Smooth muscle cell of bladder (primary cell): ENCODE data around the gene KLHL33. TPM values are rescaled to one million over a fixed set of nuclear protein-coding genes. Genes with fewer than 3 reads are reported as not detected.

Source experiments
- total RNA-seq: library from RNA; depleted of rRNA; stranded (reverse); fragments of >200 nt; gene quantifications from 2 replicates; pipeline ENCODE4 v1.2.3, GENCODE V29; 2014

KLHL33 gene
- total RNA-seq = 0.14 and 0.18 TPM in 2 replicates

GRCh38 chr14:20435582-20436362 is at the start of gene KLHL33:
TSS of gene KLHL33 (minus strand) at chr14:20436166. CDS start at chr14:20435811, 355 bp downstream.

DNA sequence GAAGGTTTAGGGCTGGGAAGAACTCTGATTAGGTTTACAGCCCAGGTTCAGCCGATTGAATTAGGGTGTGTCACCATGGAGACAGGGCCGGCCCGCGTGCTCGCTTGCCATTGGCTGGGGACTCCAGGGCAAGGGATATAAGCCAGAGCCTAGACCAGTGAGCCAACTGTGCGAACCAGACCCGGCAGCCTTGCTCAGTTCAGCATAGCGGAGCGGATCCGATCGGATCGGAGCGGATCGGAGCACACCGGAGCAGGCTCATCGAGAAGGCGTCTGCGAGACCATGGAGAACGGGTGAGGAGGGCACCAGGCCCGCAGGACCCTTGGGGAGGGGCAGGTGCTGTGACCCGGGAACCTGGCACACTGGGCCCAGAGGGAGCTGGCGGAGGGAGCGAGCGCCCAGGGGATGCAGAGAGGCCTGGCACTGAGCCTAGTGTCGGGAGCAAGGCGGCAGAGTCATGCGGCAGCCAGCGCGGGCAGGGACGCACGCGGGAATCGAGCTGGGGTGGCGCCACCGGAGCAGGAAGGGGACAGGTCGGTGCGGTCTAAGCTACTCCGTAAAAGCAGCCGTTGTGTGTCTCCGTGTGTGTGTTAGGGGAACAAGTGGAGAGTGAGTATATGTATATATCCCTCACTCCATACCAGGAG is 33.4 kb upstream of the KLHL33 start, which contains the start of gene PNP:
Gene PNP (plus strand): TSS at position 165 of the 648 bp plus-strand sequence. CDS start 119 bp downstream, at position 284.

DNA sequence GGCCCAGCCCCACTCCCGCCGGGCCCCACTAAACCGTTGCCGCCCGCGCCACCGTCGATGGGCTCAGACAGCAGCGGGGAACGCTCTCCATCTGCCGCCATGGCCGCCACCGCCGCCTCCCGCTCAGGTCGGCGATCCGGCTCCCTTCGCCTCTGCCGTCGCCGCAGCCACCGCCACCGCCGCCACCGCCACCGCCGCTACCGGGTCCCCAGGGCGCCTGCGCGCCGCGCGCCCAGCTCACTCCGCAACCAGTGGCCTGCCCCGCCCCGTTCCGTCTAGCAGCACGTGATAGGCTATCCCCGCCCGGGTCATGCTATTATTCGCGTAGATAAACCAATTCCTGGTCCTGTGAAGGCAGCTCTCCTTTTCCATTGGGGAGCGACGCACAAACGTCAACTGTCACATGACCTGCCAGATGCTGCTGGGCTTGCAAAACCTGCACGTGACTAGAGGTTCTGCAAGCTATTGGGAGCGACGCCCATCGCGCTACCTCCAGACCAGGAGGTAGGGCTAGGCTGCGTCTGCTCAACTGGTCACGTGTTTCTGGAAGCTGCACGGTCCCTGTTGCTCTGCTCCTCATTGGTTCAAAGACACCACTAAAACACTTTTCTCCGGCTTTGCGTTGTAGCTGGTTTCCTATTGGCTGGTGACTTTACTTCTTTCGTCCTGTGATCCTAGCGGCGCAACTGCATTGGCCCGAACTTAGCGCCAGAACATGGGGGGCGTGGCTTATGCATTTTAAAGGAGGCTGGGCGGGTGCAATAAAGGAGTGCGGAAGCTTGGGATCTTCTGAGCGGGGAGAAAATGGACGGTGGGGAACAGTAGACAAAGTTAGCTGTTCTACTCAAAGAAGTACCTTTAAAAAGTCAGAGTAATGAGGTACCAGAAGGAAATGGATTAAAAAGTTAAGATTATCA is 25.5 kb upstream of the KLHL33 start, which contains the start of gene PIP4P1:
Gene PIP4P1 (minus strand): TSS at position 210 of the 917 bp plus-strand sequence. CDS start 109 bp downstream, at position 101.

DNA sequence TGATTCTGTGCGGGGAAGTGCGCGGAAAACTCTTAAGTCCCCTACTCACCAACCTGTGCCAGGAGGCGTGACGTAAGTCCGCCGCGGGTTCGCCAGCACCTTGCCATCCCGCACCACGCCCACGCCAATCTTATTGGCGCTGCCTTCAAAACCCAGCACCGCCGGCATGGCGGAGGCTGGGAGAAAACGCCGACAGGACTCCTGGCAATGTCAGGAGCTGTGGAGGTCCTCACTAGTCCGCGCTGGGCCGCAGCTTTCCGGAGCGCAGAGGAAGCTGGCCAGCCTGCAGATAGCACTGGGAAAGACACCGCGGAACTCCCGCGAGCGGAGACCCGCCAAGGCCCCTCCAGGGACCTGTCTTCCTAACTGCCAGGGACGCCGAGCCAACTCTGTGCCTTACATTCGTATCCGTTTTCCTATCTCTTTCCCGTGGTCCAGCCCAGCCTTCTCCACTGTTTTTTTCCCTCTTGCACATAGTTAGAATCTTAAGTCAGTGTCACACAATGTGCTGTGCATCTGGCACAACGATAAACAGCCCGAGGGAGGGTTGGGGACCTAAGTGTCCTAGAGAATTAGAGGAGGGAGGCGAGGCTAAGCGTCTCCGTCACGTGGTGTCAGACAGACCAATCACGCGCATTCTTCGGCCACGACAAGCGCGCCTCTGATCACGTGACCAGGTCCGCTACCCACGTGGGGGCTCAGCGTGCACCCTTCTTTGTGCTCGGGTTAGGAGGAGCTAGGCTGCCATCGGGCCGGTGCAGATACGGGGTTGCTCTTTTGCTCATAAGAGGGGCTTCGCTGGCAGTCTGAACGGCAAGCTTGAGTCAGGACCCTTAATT is 18.8 kb upstream of the KLHL33 start, which contains the start of the genes APEX1 and OSGEP:
Gene APEX1 (plus strand): TSS at position 711 of the 839 bp plus-strand sequence. CDS start 420 bp downstream, outside the sequence.
Gene OSGEP (minus strand): TSS at position 297 of the 839 bp plus-strand sequence. CDS start 129 bp downstream, at position 168.

GRCh38 chr14:20412876-20413743 is 22.9 kb downstream of the KLHL33 start, which contains the start of gene TEP1:
TSS of gene TEP1 (minus strand) at chr14:20413501. CDS start at chr14:20408439, 5,062 bp downstream.

Other genes starting within 250 kb of the KLHL33 start
- not detected in 2 replicates for gene OR11G2, start 245.3 kb downstream of the KLHL33 start, total RNA-seq
- gene OR11H6, start 212.5 kb downstream of the KLHL33 start, total RNA-seq = not detected in 2 replicates
- gene OR11H7, start 207.2 kb downstream of the KLHL33 start, total RNA-seq = not detected in 2 replicates
- not detected in 2 replicates for gene OR11H4, start 196.9 kb downstream of the KLHL33 start, total RNA-seq
- gene TTC5, start 130.2 kb downstream of the KLHL33 start, total RNA-seq = 19.3 and 21.0 TPM in 2 replicates
- gene CCNB1IP1, start 102.9 kb downstream of the KLHL33 start, total RNA-seq = 49.9 and 51.5 TPM in 2 replicates
- 4.3 and 5.6 TPM in 2 replicates for gene PARP2, start 92.5 kb downstream of the KLHL33 start, total RNA-seq
- gene TEP1, start 22.7 kb downstream of the KLHL33 start, total RNA-seq = 10.0 and 16.0 TPM in 2 replicates
- gene OSGEP, start 18.6 kb upstream of the KLHL33 start, total RNA-seq = 23.1 and 25.9 TPM in 2 replicates
- 58.3 and 88.6 TPM in 2 replicates for gene APEX1, start 19.1 kb upstream of the KLHL33 start, total RNA-seq
- gene PIP4P1, start 25.3 kb upstream of the KLHL33 start, total RNA-seq = 21.6 and 23.3 TPM in 2 replicates
- gene PNP, start 33.2 kb upstream of the KLHL33 start, total RNA-seq = 11.4 and 14.3 TPM in 2 replicates
- gene RNASE10, start 69.4 kb upstream of the KLHL33 start, total RNA-seq = 0.09 TPM in 1 of 2 replicates, not detected in the other
- gene RNASE9, start 124.9 kb upstream of the KLHL33 start, total RNA-seq = not detected in 2 replicates
- gene RNASE11, start 151.8 kb upstream of the KLHL33 start, total RNA-seq = not detected in 2 replicates
- not detected in 2 replicates for gene RNASE12, start 155.2 kb upstream of the KLHL33 start, total RNA-seq
- not detected in 2 replicates for gene OR6S1, start 205.5 kb upstream of the KLHL33 start, total RNA-seq
- 14.4 and 29.1 TPM in 2 replicates for gene RNASE4, start 248.4 kb upstream of the KLHL33 start, total RNA-seq